Keratinocyte (primary cell): ENCODE data around the gene MAP2K2. TPM values are rescaled to one million over a fixed set of nuclear protein-coding genes. Genes with fewer than 3 reads are reported as not detected.

ENCODE experiments used
- DNase-seq: peaks from one replicate; pipeline ENCODE4 v3.0.0-alpha.2; 2011; ENCODE audit warnings: low read depth, missing footprints, low spot score
- FAIRE-seq: peaks from 2 replicates; lab custom pipeline; 2011; peaks lifted over from hg19 to GRCh38; lab: Jason Lieb, UNC
- H2AFZ ChIP-seq: 2 replicates; pipeline ENCODE4 v1.6.0; 2012; ENCODE audit warnings: low read length, control low read depth, inconsistent platforms; ENCODE audit not compliant: control insufficient read depth
- H3K27ac ChIP-seq: 2 replicates; pipeline ENCODE4 v1.5.1; 2011; ENCODE audit warnings: low read length; ENCODE audit not compliant: control insufficient read depth, insufficient read depth
- H3K27me3 ChIP-seq: 3 replicates; pipeline ENCODE4 v1.6.0; 2011; ENCODE audit warnings: low read length; ENCODE audit not compliant: control insufficient read depth, insufficient read depth; ENCODE audit errors: extremely low read depth
- H3K36me3 ChIP-seq, 2 experiments: 2 replicates in 1 of 2; 3 replicates in 1 of 2; pipeline ENCODE4 v1.5.1; 2011; ENCODE audit warnings: low read length in 2 of 2, mild to moderate bottlenecking in 1 of 2; ENCODE audit not compliant: control insufficient read depth in 2 of 2, insufficient read depth in 2 of 2; ENCODE audit errors: extremely low read depth in 1 of 2
- H3K4me1 ChIP-seq: 3 replicates; pipeline ENCODE4 v1.5.1; 2011; ENCODE audit warnings: low read length; ENCODE audit not compliant: control insufficient read depth, insufficient read depth; ENCODE audit errors: extremely low read depth
- H3K4me2 ChIP-seq: 3 replicates; pipeline ENCODE4 v1.6.0; 2011; ENCODE audit warnings: low read depth, low read length; ENCODE audit not compliant: control insufficient read depth, insufficient read depth; ENCODE audit errors: extremely low read depth
- H3K4me3 ChIP-seq, 3 experiments: fragments of 200-600 bp in 1 of 3; sonication (generic) in 1 of 3; 2 replicates in 2 of 3; 3 replicates in 1 of 3; pipeline ENCODE4 v1.5.1; 2011 to 2016; ENCODE audit warnings: low read length in 3 of 3, mild to moderate bottlenecking in 3 of 3, control low read depth in 2 of 3, inconsistent platforms in 1 of 3, low read depth in 1 of 3, mixed read lengths in 1 of 3, mixed run types in 1 of 3, moderate library complexity in 1 of 3; ENCODE audit not compliant: control insufficient read depth in 2 of 3, insufficient read depth in 2 of 3; ENCODE audit errors: extremely low read depth in 1 of 3
- H3K79me2 ChIP-seq: 2 replicates; pipeline ENCODE4 v1.6.0; 2012; ENCODE audit warnings: low read length; ENCODE audit not compliant: control insufficient read depth, insufficient read depth
- H3K9ac ChIP-seq: 3 replicates; pipeline ENCODE4 v1.6.0; 2011; ENCODE audit warnings: low read length; ENCODE audit not compliant: control insufficient read depth, insufficient read depth; ENCODE audit errors: extremely low read depth
- H3K9me1 ChIP-seq: 3 replicates; pipeline ENCODE4 v1.6.0; 2011; ENCODE audit warnings: low read length; ENCODE audit not compliant: control insufficient read depth, insufficient read depth; ENCODE audit errors: extremely low read depth
- H3K9me3 ChIP-seq: 2 replicates; pipeline ENCODE4 v1.5.1; 2012; ENCODE audit warnings: low read depth, low read length; ENCODE audit not compliant: control insufficient read depth
- H4K20me1 ChIP-seq: 3 replicates; pipeline ENCODE4 v1.6.0; 2011; ENCODE audit warnings: low read length; ENCODE audit not compliant: control insufficient read depth, insufficient read depth; ENCODE audit errors: extremely low read depth
- CTCF ChIP-seq, 3 experiments: IDR thresholded peaks in 1 of 3; conservative IDR thresholded peaks in 1 of 3; optimal IDR thresholded peaks in 1 of 3; 2 replicates in 2 of 3; 3 replicates in 1 of 3; pipeline versions ENCODE3 to v1.5.1; 2011; ENCODE audit warnings: low read length in 3 of 3, mild to moderate bottlenecking in 3 of 3, moderate library complexity in 2 of 3, control low read depth in 1 of 3, inconsistent platforms in 1 of 3; ENCODE audit not compliant: insufficient read depth in 2 of 3; ENCODE audit errors: extremely low read depth in 1 of 3
- EZH2 ChIP-seq: IDR thresholded peaks from one replicate; pipeline ENCODE4 v1.6.1; 2012; ENCODE audit warnings: inconsistent platforms, mild to moderate bottlenecking, low read length, moderate library complexity
- dilution Hi-C: fragments of 300-500 bp; cut with MboI; formaldehyde crosslinking; loops from one replicate; pipeline ENCODE4 v1.7.0; 2020; ENCODE audit warnings: low sequenced_read_pairs; ENCODE audit not compliant: extremely low pct_ligation_motif_present
- polyA plus RNA-seq, 5 experiments: library from polyadenylated mRNA; depleted of rRNA in 3 of 5; stranded (reverse) in 3 of 5; stranded (forward) in 1 of 5; unstranded in 1 of 5; fragments of >200 nt; gene quantifications; 1 replicate in 1 of 5; 2 replicates in 3 of 5; 3 replicates in 1 of 5; pipeline versions ENCODE4 v1.2.1 to v1.2.3, GENCODE V29; 2011 to 2012; ENCODE audit warnings: missing spikeins in 2 of 5, low read depth in 1 of 5, low replicate concordance in 1 of 5

The MAP2K2 gene
- polyA plus RNA-seq, 1 donor (not counting 4 experiments of a cell fraction or from before 2014, with no cell fraction given) = 61.8 TPM

- DNase-seq (no peak), FAIRE-seq (no peak)
- dilution Hi-C loops = no loop called here
- Histone ChIP-seq H4K20me1 (no peaks in the 10 kb centered on the region), H3K4me1 (no peaks in the 10 kb centered on the region), H3K36me3 (no peaks in the 10 kb centered on the region), H3K9me3 (no peaks in the 10 kb centered on the region), H3K4me2 (no peak overlapping the region), H3K9ac (no peak overlapping the region), H3K4me3 (no peak overlapping the region), H2AFZ (no peak overlapping the region), H3K27ac (no peak overlapping the region), H3K27me3 (peaks cover 4% of the 10 kb centered on the region), H3K9me1 (no peaks in the 10 kb centered on the region), H3K79me2 (no peaks in the 10 kb centered on the region)
- TF ChIP-seq CTCF (optimal IDR thresholded peaks at IDR 0.05 in 1 of 3, IDR thresholded peaks at IDR 0.05 in 1 of 3, conservative IDR thresholded peaks at IDR 0.05 in 1 of 3; ENCODE audit: extremely low read depth in 1 of 3, insufficient read depth in 2 of 3, low read length in 3 of 3) (no peak), EZH2 (no peak)
Observed at GRCh38 chr19:4154571-4155312, 30.8 kb upstream of the MAP2K2 start.

GRCh38 chr19:4152241-4152998 is 28.5 kb upstream of the MAP2K2 start:
- Histone ChIP-seq H3K9me3 (no peaks in the 10 kb centered on the region), H3K27me3 (peaks cover 4% of the 10 kb centered on the region), H3K4me3 (no peak overlapping the region), H3K9me1 (no peaks in the 10 kb centered on the region), H3K27ac (no peak overlapping the region), H2AFZ (no peak overlapping the region), H3K36me3 (no peaks in the 10 kb centered on the region), H3K4me2 (no peak overlapping the region), H3K9ac (no peak overlapping the region), H4K20me1 (no peaks in the 10 kb centered on the region), H3K4me1 (no peaks in the 10 kb centered on the region), H3K79me2 (no peaks in the 10 kb centered on the region)
- dilution Hi-C loops = no loop called here
- DNase-seq (no peak), FAIRE-seq (no peak)
- TF ChIP-seq EZH2 = no peak
- TF ChIP-seq CTCF (optimal IDR thresholded peaks at IDR 0.05 in 1 of 3, IDR thresholded peaks at IDR 0.05 in 1 of 3, conservative IDR thresholded peaks at IDR 0.05 in 1 of 3; ENCODE audit: extremely low read depth in 1 of 3, insufficient read depth in 2 of 3, low read length in 3 of 3) = no peak
